ENCODE data around the gene IL19. TPM values are rescaled to one million over a fixed set of nuclear protein-coding genes. Genes with fewer than 3 reads are reported as not detected.

IL19 gene
- total RNA-seq, 4 donors from 2014 or later = not detected

DNA sequence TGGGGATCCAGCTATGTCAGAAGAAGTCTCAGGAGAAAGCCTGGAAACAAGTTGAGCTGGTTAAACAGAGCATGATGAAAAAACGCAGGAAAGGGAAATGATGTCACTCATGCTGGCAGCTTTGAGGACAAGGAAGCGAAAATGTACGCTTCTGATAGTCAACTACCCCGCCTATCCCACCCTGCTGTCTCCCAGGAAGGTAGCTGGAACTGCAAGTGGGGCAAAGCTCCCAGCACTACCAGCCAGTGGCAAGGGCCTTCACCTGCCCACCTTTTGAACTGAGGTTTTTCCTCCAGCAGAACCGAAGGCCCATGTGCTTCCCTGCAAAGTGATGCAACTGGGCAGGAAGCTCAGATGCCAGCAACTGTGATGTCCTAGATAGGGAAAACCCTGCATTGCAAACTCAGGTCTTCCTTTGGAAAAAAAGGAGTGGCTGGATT lies 88.5 kb downstream of the IL19 start:
- Histone ChIP-seq H3K36me3 (no peaks in the 10 kb centered on the region), H3K27ac (no peak overlapping the region), H3K9me3 (no peaks in the 10 kb centered on the region), H3K27me3 (no peaks in the 10 kb centered on the region), H3K4me3 (no peak overlapping the region), H3K4me1 (no peaks in the 10 kb centered on the region)
- DNase-seq = no peak
- TF ChIP-seq, protein P1, sequence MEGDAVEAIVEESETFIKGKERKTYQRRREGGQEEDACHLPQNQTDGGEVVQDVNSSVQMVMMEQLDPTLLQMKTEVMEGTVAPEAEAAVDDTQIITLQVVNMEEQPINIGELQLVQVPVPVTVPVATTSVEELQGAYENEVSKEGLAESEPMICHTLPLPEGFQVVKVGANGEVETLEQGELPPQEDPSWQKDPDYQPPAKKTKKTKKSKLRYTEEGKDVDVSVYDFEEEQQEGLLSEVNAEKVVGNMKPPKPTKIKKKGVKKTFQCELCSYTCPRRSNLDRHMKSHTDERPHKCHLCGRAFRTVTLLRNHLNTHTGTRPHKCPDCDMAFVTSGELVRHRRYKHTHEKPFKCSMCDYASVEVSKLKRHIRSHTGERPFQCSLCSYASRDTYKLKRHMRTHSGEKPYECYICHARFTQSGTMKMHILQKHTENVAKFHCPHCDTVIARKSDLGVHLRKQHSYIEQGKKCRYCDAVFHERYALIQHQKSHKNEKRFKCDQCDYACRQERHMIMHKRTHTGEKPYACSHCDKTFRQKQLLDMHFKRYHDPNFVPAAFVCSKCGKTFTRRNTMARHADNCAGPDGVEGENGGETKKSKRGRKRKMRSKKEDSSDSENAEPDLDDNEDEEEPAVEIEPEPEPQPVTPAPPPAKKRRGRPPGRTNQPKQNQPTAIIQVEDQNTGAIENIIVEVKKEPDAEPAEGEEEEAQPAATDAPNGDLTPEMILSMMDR (IDR thresholded peaks at IDR 0.05) = no peak
- no peak for TF ChIP-seq POLR2A (IDR thresholded peaks at IDR 0.05)

DNA sequence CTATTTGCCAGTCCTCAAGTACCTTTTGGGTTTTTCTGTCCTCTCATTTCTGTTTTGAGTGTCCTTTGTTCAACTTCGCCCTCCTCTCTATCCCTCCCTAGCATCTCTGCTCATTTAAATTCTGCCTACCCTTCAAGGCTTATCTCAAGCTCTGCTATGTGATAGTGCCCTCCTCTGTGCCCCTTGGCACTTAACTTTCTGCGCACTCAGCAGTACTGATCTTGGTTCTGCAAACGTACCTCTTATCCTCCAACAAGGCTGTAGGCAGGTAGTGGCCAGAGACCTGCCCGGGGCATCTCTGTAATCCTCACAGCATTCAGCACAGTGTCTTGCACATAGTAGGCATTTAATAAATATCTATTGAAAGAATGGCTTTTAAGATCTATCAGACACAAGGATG lies 89.6 kb downstream of the IL19 start:
- H3K27ac ChIP-seq = no peak overlapping the region
- no peaks in the 10 kb centered on the region for H3K27me3 ChIP-seq

DNA sequence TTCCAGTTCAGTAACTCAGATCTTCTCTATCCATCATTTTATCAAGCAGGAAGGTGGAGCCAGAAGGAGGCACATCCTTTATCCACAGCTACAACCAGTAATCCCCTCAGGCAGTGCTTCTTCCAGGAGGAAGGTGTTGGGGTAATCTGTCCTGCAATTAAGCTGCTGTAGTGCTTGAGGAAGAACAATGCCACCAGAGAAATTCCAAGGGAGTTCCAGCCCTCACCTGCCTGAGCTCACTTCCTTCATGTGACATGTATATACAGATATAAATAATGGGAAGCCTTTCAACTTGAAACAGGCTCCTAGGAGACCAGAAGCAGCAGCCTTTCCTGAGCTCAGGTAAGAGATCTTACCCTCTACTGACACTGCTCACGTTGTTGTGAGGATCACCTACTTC lies 92.7 kb downstream of the IL19 start:
- TF ChIP-seq, protein P1 (IDR thresholded peaks at IDR 0.05) = no peak
- no peak for TF ChIP-seq POLR2A (IDR thresholded peaks at IDR 0.05)
- Histone ChIP-seq H3K4me1 (no peaks in the 10 kb centered on the region), H3K27ac (no peak overlapping the region), H3K27me3 (no peaks in the 10 kb centered on the region), H3K36me3 (no peaks in the 10 kb centered on the region), H3K9me3 (no peaks in the 10 kb centered on the region), H3K4me3 (no peak overlapping the region)
- no peak for DNase-seq

More for the DNA sequence above, 89.6 kb downstream of the IL19 start:
- no peak for DNase-seq
- Histone ChIP-seq H3K9me3 (no peaks in the 10 kb centered on the region), H3K36me3 (no peaks in the 10 kb centered on the region), H3K4me1 (no peaks in the 10 kb centered on the region), H3K4me3 (no peak overlapping the region)
- TF ChIP-seq POLR2A (IDR thresholded peaks at IDR 0.05) = no peak
- TF ChIP-seq, protein P1 (IDR thresholded peaks at IDR 0.05) = no peak

DNA sequence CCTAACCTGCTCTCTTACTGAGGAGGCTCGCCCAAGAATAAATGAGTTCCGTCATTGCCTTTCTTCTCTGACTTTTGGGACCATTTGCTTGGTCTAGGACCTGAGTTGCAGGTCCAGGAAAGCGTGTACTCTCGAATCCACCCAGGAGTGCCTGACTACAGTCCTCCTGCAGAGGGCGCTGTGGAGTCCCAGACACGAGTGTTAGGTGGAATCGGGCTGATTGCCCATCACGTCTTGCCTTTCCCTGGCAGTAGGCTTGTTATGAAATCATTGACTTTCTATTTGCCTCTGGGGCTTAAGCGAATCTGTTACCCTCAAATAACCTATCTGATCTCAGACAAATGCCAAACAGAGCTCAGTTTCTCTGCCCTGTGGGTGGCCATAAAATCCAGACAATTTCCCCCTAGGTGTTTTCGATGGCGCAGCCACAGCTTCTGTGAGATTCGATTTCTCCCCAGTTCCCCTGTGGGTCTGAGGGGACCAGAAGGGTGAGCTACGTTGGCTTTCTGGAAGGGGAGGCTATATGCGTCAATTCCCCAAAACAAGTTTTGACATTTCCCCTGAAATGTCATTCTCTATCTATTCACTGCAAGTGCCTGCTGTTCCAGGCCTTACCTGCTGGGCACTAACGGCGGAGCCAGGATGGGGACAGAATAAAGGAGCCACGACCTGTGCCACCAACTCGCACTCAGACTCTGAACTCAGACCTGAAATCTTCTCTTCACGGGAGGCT lies 94.5 kb downstream of the IL19 start, which contains the start of gene IL20:
TSS of gene IL20 (plus strand) at position 685 of the 733 bp plus-strand sequence. CDS start 230 bp downstream, outside the sequence.
- no peak for TF ChIP-seq POLR2A (IDR thresholded peaks at IDR 0.05)
- TF ChIP-seq, protein P1 (IDR thresholded peaks at IDR 0.05) = peak; percentile 58 to 89 (median 72)
- no peak within 1 kb of the TSS for H3K27ac ChIP-seq
- H3K36me3 ChIP-seq = no peaks in the 10 kb centered on the region
- H3K4me3 ChIP-seq = no peak within 1 kb of the TSS
- H3K27me3 ChIP-seq = no peaks in the 10 kb centered on the region
- H3K4me1 ChIP-seq = no peaks in the 10 kb centered on the region
- peak; percentile 79 to 94 (median 80) for DNase-seq
- no peaks in the 10 kb centered on the region for H3K9me3 ChIP-seq

DNA sequence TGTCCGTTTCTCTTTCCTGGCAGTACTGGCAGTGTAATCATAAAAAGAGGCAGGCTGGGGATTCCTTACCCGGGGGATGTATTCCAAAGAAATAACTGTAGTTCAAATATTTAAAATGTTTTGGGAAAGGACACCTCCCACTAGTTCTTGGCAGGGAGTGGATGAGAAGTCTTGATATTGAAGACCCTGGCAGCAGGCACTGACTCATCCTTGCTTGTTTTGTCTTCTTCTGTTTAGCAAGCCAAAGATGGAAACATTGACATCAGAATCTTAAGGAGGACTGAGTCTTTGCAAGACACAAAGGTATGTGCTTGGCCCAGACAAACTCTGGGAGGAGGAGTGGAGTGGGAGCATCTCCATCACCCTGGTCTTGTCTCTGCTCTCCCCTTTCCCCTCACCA lies 95.5 kb downstream of the IL19 start:
- DNase-seq = no peak
- Histone ChIP-seq H3K4me3 (no peak overlapping the region), H3K9me3 (no peaks in the 10 kb centered on the region), H3K27me3 (no peaks in the 10 kb centered on the region), H3K4me1 (no peaks in the 10 kb centered on the region), H3K36me3 (no peaks in the 10 kb centered on the region), H3K27ac (no peak overlapping the region)
- TF ChIP-seq, protein P1 (IDR thresholded peaks at IDR 0.05) = no peak
- no peak for TF ChIP-seq POLR2A (IDR thresholded peaks at IDR 0.05)

All from Peyer's patch (tissue), 4 donors.